Endothelial cell of umbilical vein (primary cell): ENCODE measurements around the gene HAVCR2. TPM values are rescaled to one million over a fixed set of nuclear protein-coding genes. Genes with fewer than 3 reads are reported as not detected.

Source experiments
- BruUV-seq: library from RNA; stranded (reverse); fragments of 400-500 nt; replicated peaks from 2 replicates; lab custom pipeline; 2021; lab: Mats Ljungman, UMichigan
- CTCF ChIA-PET: fragments of 300-600, 350-600 bp; sonication (Branson Sonifier 250); formaldehyde crosslinking; loops from one replicate; lab custom pipeline; 2021; ENCODE audit warnings: antibody characterized with exemption, inconsistent platforms; lab: Charles Lee
- POLR2A ChIA-PET: fragments of 300-600, 350-600 bp; sonication (Branson Sonifier 250); formaldehyde crosslinking; loops from one replicate; lab custom pipeline; 2021; ENCODE audit warnings: antibody characterized with exemption, inconsistent platforms; lab: Charles Lee
- DNase-seq: peaks from one replicate; pipeline ENCODE4 v3.0.0-alpha.2; 2011; ENCODE audit warnings: low read depth, low spot score
- FAIRE-seq: peaks from 2 replicates; lab custom pipeline; 2011; peaks lifted over from hg19 to GRCh38; lab: Jason Lieb, UNC
- H2AFZ ChIP-seq: 2 replicates; pipeline ENCODE4 v1.6.0; 2012; ENCODE audit warnings: low read depth, low read length, control low read depth, inconsistent platforms
- H3K27ac ChIP-seq: 2 replicates; pipeline ENCODE4 v1.5.1; 2011; ENCODE audit warnings: low read depth, mild to moderate bottlenecking, control low read depth, low read length, moderate library complexity; ENCODE audit not compliant: insufficient read depth
- H3K27me3 ChIP-seq, 2 experiments: 2 replicates each; pipeline versions ENCODE4 v1.6.0 to v1.6.1; 2011; ENCODE audit warnings: low read length in 2 of 2, mixed read lengths in 1 of 2; ENCODE audit not compliant: control insufficient read depth in 2 of 2, insufficient read depth in 2 of 2
- H3K36me3 ChIP-seq, 2 experiments: 2 replicates in 1 of 2; 3 replicates in 1 of 2; pipeline ENCODE4 v1.5.1; 2011; ENCODE audit warnings: low read length in 2 of 2, mild to moderate bottlenecking in 1 of 2, moderate library complexity in 1 of 2; ENCODE audit not compliant: control insufficient read depth in 2 of 2, insufficient read depth in 2 of 2; ENCODE audit errors: extremely low read depth in 1 of 2
- H3K4me1 ChIP-seq: 3 replicates; pipeline ENCODE4 v1.5.1; 2011; ENCODE audit warnings: mild to moderate bottlenecking, low read length; ENCODE audit not compliant: control insufficient read depth, insufficient read depth; ENCODE audit errors: extremely low read depth
- H3K4me2 ChIP-seq: 2 replicates; pipeline ENCODE4 v1.6.1; 2011; ENCODE audit warnings: low read length, control low read depth, mixed read lengths; ENCODE audit not compliant: insufficient read depth
- H3K4me3 ChIP-seq, 3 experiments: fragments of 200-600 bp in 1 of 3; sonication (generic), shearing (Covaris generic) in 1 of 3; replicated peaks in 1 of 3; 2 replicates each; pipeline ENCODE4 v1.5.1; 2011 to 2016; ENCODE audit warnings: control low read depth in 3 of 3, low read length in 3 of 3, mild to moderate bottlenecking in 2 of 3, inconsistent platforms in 1 of 3, low read depth in 1 of 3, moderate library complexity in 1 of 3; ENCODE audit not compliant: insufficient read depth in 1 of 3
- H3K79me2 ChIP-seq: 2 replicates; pipeline ENCODE4 v1.6.0; 2012; ENCODE audit warnings: low read length, inconsistent platforms; ENCODE audit not compliant: control insufficient read depth, insufficient read depth
- H3K9ac ChIP-seq: replicated peaks from 2 replicates; pipeline ENCODE3; 2011; ENCODE audit warnings: low read length, control low read depth; ENCODE audit not compliant: insufficient read depth; ENCODE audit errors: extremely low read depth
- H3K9me1 ChIP-seq: replicated peaks from 3 replicates; pipeline ENCODE4 v1.6.0; 2011; ENCODE audit warnings: mild to moderate bottlenecking, low read length; ENCODE audit not compliant: control insufficient read depth, insufficient read depth; ENCODE audit errors: extremely low read depth
- H3K9me3 ChIP-seq: replicated peaks from 2 replicates; pipeline ENCODE4 v1.5.1; 2012; ENCODE audit warnings: low read length, inconsistent platforms; ENCODE audit not compliant: control insufficient read depth, insufficient read depth
- H4K20me1 ChIP-seq: replicated peaks from 2 replicates; pipeline ENCODE3; 2011; ENCODE audit warnings: mild to moderate bottlenecking, low read length; ENCODE audit not compliant: control insufficient read depth, insufficient read depth; ENCODE audit errors: extremely low read depth
- CTCF ChIP-seq, 2 donors: IDR thresholded peaks; 1 replicate in 1 of 2; 2 replicates in 1 of 2; pipeline ENCODE4 v1.5.1; 2011; ENCODE audit warnings: low read length in 2 of 2, mild to moderate bottlenecking in 2 of 2, moderate library complexity in 2 of 2, control low read depth in 1 of 2, inconsistent platforms in 1 of 2, low read depth in 1 of 2; ENCODE audit not compliant: insufficient read depth in 1 of 2; ENCODE audit errors: extremely low read depth in 1 of 2
- EZH2 ChIP-seq: IDR thresholded peaks from 2 replicates; pipeline ENCODE4 v1.6.1; 2012; ENCODE audit warnings: borderline replicate concordance, low read depth, mild to moderate bottlenecking, moderate library complexity, low read length, inconsistent platforms; ENCODE audit not compliant: severe bottlenecking
- FOS ChIP-seq: IDR thresholded peaks from 2 replicates; pipeline ENCODE4 v1.6.1; 2011; ENCODE audit warnings: mild to moderate bottlenecking, low read length, moderate library complexity, borderline replicate concordance; ENCODE audit not compliant: insufficient read depth
- GATA2 ChIP-seq: IDR thresholded peaks from 2 replicates; pipeline ENCODE4 v1.7.0; 2011; ENCODE audit warnings: low read depth, mild to moderate bottlenecking, moderate library complexity, mixed read lengths, low read length; ENCODE audit not compliant: insufficient read length, insufficient read depth
- JUN ChIP-seq: IDR thresholded peaks from 2 replicates; pipeline ENCODE4 v1.6.1; 2011; ENCODE audit warnings: borderline replicate concordance, low read depth; ENCODE audit not compliant: insufficient read length, insufficient read depth
- MAX ChIP-seq: IDR thresholded peaks from 2 replicates; pipeline ENCODE4 v1.6.1; 2011; ENCODE audit not compliant: insufficient read depth, insufficient read length
- MYC ChIP-seq: IDR thresholded peaks from one replicate; pipeline ENCODE4 v1.6.1; 2011; ENCODE audit warnings: mild to moderate bottlenecking, low read depth, low read length
- POLR2A ChIP-seq: IDR thresholded peaks from 2 replicates; pipeline ENCODE4 v1.6.1; 2012; ENCODE audit warnings: low read depth, mild to moderate bottlenecking, control low read depth, low read length
- POLR2AphosphoS5 ChIP-seq: IDR thresholded peaks from 2 replicates; pipeline ENCODE4 v1.6.1; 2012; ENCODE audit warnings: low read depth, mild to moderate bottlenecking, control low read depth, low read length, moderate library complexity; ENCODE audit not compliant: insufficient read depth
- dilution Hi-C: fragments of 300-500 bp; cut with MboI; formaldehyde crosslinking; loops from one replicate; pipeline ENCODE4 v1.15.0; 2019; ENCODE audit warnings: low sequenced_read_pairs; ENCODE audit not compliant: extremely low pct_ligation_motif_present
- intact Hi-C: fragments of 100-400 bp; cut with micrococcal nuclease; formaldehyde crosslinking; loops from one replicate; pipeline ENCODE4 v1.10.0; 2022
- polyA plus RNA-seq, 4 experiments: library from polyadenylated mRNA; depleted of rRNA in 3 of 4; stranded (reverse) in 3 of 4; unstranded in 1 of 4; fragments of >200 nt; gene quantifications; 2 replicates each; pipeline versions ENCODE4 v1.2.1 to v1.2.3, GENCODE V29; 2011 to 2012; ENCODE audit warnings: missing spikeins in 1 of 4
- total RNA-seq: library from RNA; stranded (reverse); gene quantifications from 2 replicates; pipeline ENCODE4 v1.2.3, GENCODE V29; 2021

The HAVCR2 gene
- total and polyA plus RNA-seq, 2 donors (not counting 3 experiments of a cell fraction or from before 2014, with no cell fraction given): not detected

- FAIRE-seq (no peak), DNase-seq (no peak)
- TF ChIP-seq MAX: no peak
- TF ChIP-seq GATA2: no peak
- no peak for TF ChIP-seq JUN
- no peak for TF ChIP-seq EZH2
- no peak for TF ChIP-seq POLR2AphosphoS5
- TF ChIP-seq POLR2A: no peak
- TF ChIP-seq FOS: no peak
- TF ChIP-seq MYC: no peak
- no peak for TF ChIP-seq CTCF (IDR thresholded peaks at IDR 0.05; ENCODE audit: extremely low read depth in 1 of 2, insufficient read depth in 1 of 2, low read depth in 1 of 2, low read length in 2 of 2)
- Histone ChIP-seq H3K27me3 (no peaks in the 10 kb centered on the region), H3K27ac (no peak overlapping the region), H2AFZ (no peak overlapping the region), H3K4me3 (no peak overlapping the region), H3K9me1 (no peaks in the 10 kb centered on the region), H3K9ac (no peak overlapping the region), H3K4me2 (no peak overlapping the region), H3K79me2 (no peaks in the 10 kb centered on the region), H3K9me3 (no peaks in the 10 kb centered on the region), H3K36me3 (no peaks in the 10 kb centered on the region), H3K4me1 (no peaks in the 10 kb centered on the region), H4K20me1 (no peaks in the 10 kb centered on the region)
- no TSS peak for BruUV-seq
- CTCF ChIA-PET: no interaction called here
- dilution Hi-C loops (no loop called here), intact Hi-C loops (no loop called here)
- POLR2A ChIA-PET: no interaction called here
Measured at GRCh38 chr5:157150995-157151394, 42.2 kb upstream of the HAVCR2 start.
